NCI-H82 (cell line): ENCODE measurements around the gene NTMT1.
"Not testable (repeated sequence)": the region's sequence is repeated elsewhere in the genome, so short reads cannot be mapped to it uniquely, and the experiment has no call there.

ENCODE experiments used
- DNase-seq: peaks from one replicate; lab custom pipeline; 2025; lab: John Stamatoyannopoulos, UW

NTMT1 gene

GRCh38 chr9:129615407-129616285 is 10.3 kb upstream of the NTMT1 start:
- no peak for DNase-seq

GRCh38 chr9:129617167-129617566 is 8.8 kb upstream of the NTMT1 start:
- peak; percentile 61 for DNase-seq

- DNase-seq, result peak; percentile 50
These were observed 5.9 kb upstream of the NTMT1 start for GRCh38 chr9:129619787-129620668.

GRCh38 chr9:129620669-129621295 is 5.2 kb upstream of the NTMT1 start, which contains the start of gene C9orf50:
Gene C9orf50, minus strand, starts transcription at chr9:129621101. Its CDS starts 527 bp downstream, at chr9:129620574.
- DNase-seq, result peak; percentile 74

GRCh38 chr9:129623331-129623730 is 2.6 kb upstream of the NTMT1 start:
- no peak for DNase-seq

- peak; percentile 82 for DNase-seq
These were observed 1.7 kb upstream of the NTMT1 start for GRCh38 chr9:129624168-129624759.

GRCh38 chr9:129624947-129625346 is 1.0 kb upstream of the NTMT1 start:
- DNase-seq, result no peak

GRCh38 chr9:129626625-129627284 is 792 bp downstream of the NTMT1 start:
- DNase-seq, result peak; percentile 41

GRCh38 chr9:129627556-129628440 is 1.8 kb downstream of the NTMT1 start:
- DNase-seq, result peak; percentile 46

- no peak for DNase-seq
These were observed 2.7 kb downstream of the NTMT1 start for GRCh38 chr9:129628709-129629108.

GRCh38 chr9:129629251-129629820 is 3.4 kb downstream of the NTMT1 start:
- no peak for DNase-seq

- DNase-seq, result no peak
These were observed 5.2 kb downstream of the NTMT1 start for GRCh38 chr9:129630967-129631673.

GRCh38 chr9:129631674-129632129 is 5.7 kb downstream of the NTMT1 start:
- DNase-seq, result no peak

- DNase-seq, result no peak
These were observed 6.5 kb downstream of the NTMT1 start for GRCh38 chr9:129632460-129632859.

- no peak for DNase-seq
These were observed 7.2 kb downstream of the NTMT1 start for GRCh38 chr9:129633207-129633606.

- no peak for DNase-seq
These were observed 7.9 kb downstream of the NTMT1 start for GRCh38 chr9:129633848-129634247.

GRCh38 chr9:129635099-129636065 is 9.4 kb downstream of the NTMT1 start:
- no peak for DNase-seq

GRCh38 chr9:129636343-129636742 is 10.4 kb downstream of the NTMT1 start:
- not testable (repeated sequence) for DNase-seq
